HL-60/S4 (cell line): ENCODE measurements around the gene PARD3B.
"Not testable (repeated sequence)": the region's sequence is repeated elsewhere in the genome, so short reads cannot be mapped to it uniquely, and the experiment has no call there.

Experiments used
- in situ Hi-C: fragments of 300-500 bp; cut with MboI; formaldehyde crosslinking; loops from 2 replicates; pipeline ENCODE4 v1.14.3; 2022; ENCODE audit warnings: low sequenced_read_pairs

Gene PARD3B

GRCh38 chr2:205474741-205475415, 929.6 kb downstream of the PARD3B start:
- in situ Hi-C loops = no loop called here

- in situ Hi-C loops = no loop called here
Measured at GRCh38 chr2:205475416-205475768, 930.1 kb downstream of the PARD3B start.

- in situ Hi-C loops = no loop called here
Measured at GRCh38 chr2:205477016-205477705, 931.9 kb downstream of the PARD3B start.

GRCh38 chr2:205481861-205482260, 936.6 kb downstream of the PARD3B start:
- in situ Hi-C loops = no loop called here

GRCh38 chr2:205482399-205483081, 937.3 kb downstream of the PARD3B start:
- in situ Hi-C loops = no loop called here

GRCh38 chr2:205483095-205483494, 937.8 kb downstream of the PARD3B start:
- in situ Hi-C loops = no loop called here

- in situ Hi-C loops = no loop called here
Measured at GRCh38 chr2:205484215-205484614, 938.9 kb downstream of the PARD3B start.

GRCh38 chr2:205484764-205485163, 939.5 kb downstream of the PARD3B start:
- in situ Hi-C loops = no loop called here

GRCh38 chr2:205493528-205493927, 948.3 kb downstream of the PARD3B start:
- in situ Hi-C loops = not testable (repeated sequence)

- in situ Hi-C loops = no loop called here
Measured at GRCh38 chr2:205494537-205495235, 949.4 kb downstream of the PARD3B start.

- in situ Hi-C loops = no loop called here
Measured at GRCh38 chr2:205495819-205496218, 950.5 kb downstream of the PARD3B start.

GRCh38 chr2:205496370-205496769, 951.1 kb downstream of the PARD3B start:
- in situ Hi-C loops = no loop called here

GRCh38 chr2:205496772-205497171, 951.5 kb downstream of the PARD3B start:
- in situ Hi-C loops = no loop called here

- in situ Hi-C loops = no loop called here
Measured at GRCh38 chr2:205499006-205499405, 953.7 kb downstream of the PARD3B start.

- in situ Hi-C loops = no loop called here
Measured at GRCh38 chr2:205500065-205500464, 954.8 kb downstream of the PARD3B start.

GRCh38 chr2:205500951-205501350, 955.7 kb downstream of the PARD3B start:
- in situ Hi-C loops = no loop called here

GRCh38 chr2:205501826-205502225, 956.6 kb downstream of the PARD3B start:
- in situ Hi-C loops = no loop called here

GRCh38 chr2:205505371-205505770, 960.1 kb downstream of the PARD3B start:
- in situ Hi-C loops = no loop called here

- in situ Hi-C loops = no loop called here
Measured at GRCh38 chr2:205509655-205510054, 964.4 kb downstream of the PARD3B start.

GRCh38 chr2:205510345-205510744, 965.1 kb downstream of the PARD3B start:
- in situ Hi-C loops = no loop called here

- in situ Hi-C loops = no loop called here
Measured at GRCh38 chr2:205511221-205511620, 965.9 kb downstream of the PARD3B start.
